HepG2 (cell line): ENCODE data around the gene KRT79. TPM values are rescaled to one million over a fixed set of nuclear protein-coding genes. Genes with fewer than 3 reads are reported as not detected.
"Not testable (repeated sequence)": the region's sequence is repeated elsewhere in the genome, so short reads cannot be mapped to it uniquely, and the experiment has no call there.

Experiments used
- ATAC-seq: fragments of 200-7000 bp; cut with Tn5 transposase; 3 replicates; pipeline ENCODE4 v1.9.1; 2020; ENCODE audit warnings: mild to moderate bottlenecking, moderate library complexity
- BruUV-seq: library from RNA; stranded (reverse); fragments of 400-500 nt; replicated peaks from 2 replicates; lab custom pipeline; 2021; lab: Mats Ljungman, UMichigan
- CTCF ChIA-PET: fragments of 300-600 bp; formaldehyde crosslinking; extraction: SDS; loops from one replicate; lab custom pipeline; 2021; ENCODE audit warnings: low total read pairs, inconsistent platforms, low intra/inter-chr PET ratio; lab: Yijun Ruan, JAX
- POLR2A ChIA-PET: fragments of 350-600 bp; sonication (Branson Sonifier 250); formaldehyde crosslinking; loops from one replicate; lab custom pipeline; 2020; ENCODE audit warnings: antibody characterized with exemption, inconsistent platforms; lab: Yijun Ruan, JAX
- DNase-seq: peaks from one replicate; pipeline ENCODE4 v3.0.0-alpha.2; 2015; ENCODE audit warnings: low spot score
- FAIRE-seq: peaks from 3 replicates; lab custom pipeline; 2011; peaks lifted over from hg19 to GRCh38; lab: Jason Lieb, UNC
- H2AFZ ChIP-seq: one replicate; pipeline ENCODE4 v1.6.1; 2011; ENCODE audit warnings: low read length, inconsistent platforms
- H3K27ac ChIP-seq: fragments of 300-600 bp; 3 replicates; pipeline ENCODE4 v1.8.0; 2011; ENCODE audit warnings: mixed run types, mild to moderate bottlenecking, mixed read lengths, low read length, inconsistent platforms; ENCODE audit not compliant: insufficient read depth; ENCODE audit errors: extremely low read length
- H3K27me3 ChIP-seq, 2 experiments: fragments of 200-600 bp in 1 of 2; 2 replicates in 1 of 2; 3 replicates in 1 of 2; pipeline versions ENCODE4 v1.6.0 to v1.8.0; 2011; ENCODE audit warnings: low read length in 2 of 2, mild to moderate bottlenecking in 2 of 2, moderate library complexity in 2 of 2, inconsistent platforms in 1 of 2; ENCODE audit not compliant: insufficient read depth in 2 of 2, control insufficient read depth in 1 of 2
- H3K36me3 ChIP-seq, 2 experiments: fragments of 200-600 bp in 1 of 2; replicated peaks in 1 of 2; 2 replicates in 1 of 2; 3 replicates in 1 of 2; pipeline versions ENCODE4 v1.5.1 to v1.8.0; 2011; ENCODE audit warnings: low read length in 2 of 2, inconsistent platforms in 1 of 2; ENCODE audit not compliant: insufficient read depth in 2 of 2, control insufficient read depth in 1 of 2
- H3K4me1 ChIP-seq: 2 replicates; pipeline ENCODE4 v1.5.1; 2012; ENCODE audit warnings: low read length, inconsistent platforms; ENCODE audit not compliant: insufficient read depth
- H3K4me2 ChIP-seq: 2 replicates; pipeline ENCODE4 v1.6.0; 2011; ENCODE audit warnings: low read depth, low read length, inconsistent platforms
- H3K4me3 ChIP-seq, 3 experiments: fragments of 200-600 bp in 1 of 3; sonication (generic), shearing (Covaris generic) in 1 of 3; replicated peaks in 1 of 3; 2 replicates each; pipeline ENCODE4 v1.5.1; 2011 to 2016; ENCODE audit warnings: low read length in 3 of 3, inconsistent platforms in 2 of 3, low read depth in 2 of 3, mild to moderate bottlenecking in 2 of 3, control low read depth in 1 of 3, mixed read lengths in 1 of 3; ENCODE audit not compliant: insufficient read depth in 1 of 3
- H3K79me2 ChIP-seq: one replicate; pipeline ENCODE4 v1.6.1; 2011; ENCODE audit warnings: low read length, inconsistent platforms; ENCODE audit not compliant: insufficient read depth
- H3K9ac ChIP-seq: 2 replicates; pipeline ENCODE4 v1.6.0; 2011; ENCODE audit warnings: mild to moderate bottlenecking, low read depth, low read length, inconsistent platforms; ENCODE audit not compliant: insufficient read depth
- H3K9me3 ChIP-seq: 2 replicates; pipeline ENCODE4 v1.5.1; 2012; ENCODE audit warnings: mild to moderate bottlenecking, low read length
- H4K20me1 ChIP-seq: 2 replicates; pipeline ENCODE4 v1.6.0; 2011; ENCODE audit warnings: inconsistent platforms, mild to moderate bottlenecking, low read length, moderate library complexity; ENCODE audit not compliant: insufficient read depth
- DNMT1 ChIP-seq: sonication (generic); formaldehyde crosslinking; IDR thresholded peaks from 2 replicates; pipeline ENCODE4 v1.5.1; 2020; ENCODE audit warnings: mild to moderate bottlenecking, missing genetic modification reagents
- GLI4 ChIP-seq: sonication (generic); formaldehyde crosslinking; IDR thresholded peaks from 2 replicates; pipeline ENCODE4 v1.5.1; 2020; ENCODE audit warnings: missing genetic modification reagents, mild to moderate bottlenecking, moderate library complexity, borderline replicate concordance
- HIVEP1 ChIP-seq: sonication (generic); formaldehyde crosslinking; IDR thresholded peaks from 2 replicates; pipeline ENCODE4 v1.4.0; 2020; ENCODE audit warnings: mild to moderate bottlenecking, missing genetic modification reagents
- MAFF ChIP-seq: IDR thresholded peaks from 2 replicates; pipeline ENCODE4 v1.6.1; 2011; ENCODE audit warnings: low read depth, low read length, improper control_type of control experiment
- RORA ChIP-seq: sonication (generic); formaldehyde crosslinking; IDR thresholded peaks from 2 replicates; pipeline ENCODE4 v1.5.0; 2020; ENCODE audit warnings: mild to moderate bottlenecking, missing genetic modification reagents, moderate library complexity
- TOPORS ChIP-seq: sonication (generic); formaldehyde crosslinking; IDR thresholded peaks from 2 replicates; pipeline ENCODE4 v1.8.0; 2023; ENCODE audit warnings: mild to moderate bottlenecking, missing genetic modification reagents
- ZNF263 ChIP-seq: sonication (generic); formaldehyde crosslinking; IDR thresholded peaks from 2 replicates; pipeline ENCODE4 v1.4.0; 2020; ENCODE audit warnings: missing genetic modification reagents
- ZNF800 ChIP-seq: sonication (generic); formaldehyde crosslinking; IDR thresholded peaks from 2 replicates; pipeline ENCODE4 v1.4.0; 2020; ENCODE audit warnings: missing genetic modification reagents
- WGBS: methylation state at CpG from one replicate; pipeline ENCODE4 v1.1.6; 2017; ENCODE audit warnings: low lambda C conversion rate; 5-methylcytosine and 5-hydroxymethylcytosine counted together
- in situ Hi-C: cut with HindIII; loops from 2 replicates; pipeline ENCODE4 v1.10.0; 2017; ENCODE audit warnings: low pct_unique_long_range_greater_than_20kb; ENCODE audit not compliant: extremely low pct_ligation_motif_present
- intact Hi-C: fragments of 100-400 bp; cut with micrococcal nuclease; formaldehyde crosslinking; loops from one replicate; pipeline ENCODE4 v1.10.0; 2022; ENCODE audit not compliant: unreplicated experiment
- polyA plus RNA-seq, 8 experiments: library from polyadenylated mRNA; depleted of rRNA in 3 of 8; stranded (reverse) in 7 of 8; unstranded in 1 of 8; fragments of >200 nt; fragmentation: Illumina TruSeq in 4 of 8; extraction: Trizol in 4 of 8; gene quantifications; 2 replicates each; pipeline versions ENCODE4 v1.2.1 to v1.2.3, GENCODE V29; 2011 to 2016; ENCODE audit warnings: low read depth in 4 of 8, missing spikeins in 1 of 8, mixed read lengths in 1 of 8; ENCODE audit not compliant: insufficient read depth in 1 of 8
- total RNA-seq, 5 experiments: library from RNA; depleted of rRNA; stranded (reverse); fragments of >200 nt; fragmentation: Illumina TruSeq; extraction: Trizol; gene quantifications; 2 replicates each; pipeline ENCODE4 v1.2.3, GENCODE V29; 2016; ENCODE audit warnings: low read depth in 1 of 5
- TF ChIP-seq, protein P1 (sequence below), 2 experiments: IDR thresholded peaks; 2 replicates each; pipeline ENCODE4 v1.6.1; 2011 to 2012; ENCODE audit warnings: low read length in 2 of 2, borderline replicate concordance in 1 of 2, low read depth in 1 of 2, mild to moderate bottlenecking in 1 of 2, moderate library complexity in 1 of 2

KRT79 gene
- total and polyA plus RNA-seq, 2 of the 13 experiments (the other 11 are each of a cell fraction or from before 2014, with no cell fraction given) = 0.09 TPM; not detected in 1

- no peak within 1 kb of the TSS for H3K4me2 ChIP-seq
- BruUV-seq = no TSS peak
- TF ChIP-seq ZNF263 (CRISPR knock-in tag) = no peak
- no peak for TF ChIP-seq DNMT1 (CRISPR knock-in tag)
- no peak for TF ChIP-seq MAFF
- TF ChIP-seq, protein P1, sequence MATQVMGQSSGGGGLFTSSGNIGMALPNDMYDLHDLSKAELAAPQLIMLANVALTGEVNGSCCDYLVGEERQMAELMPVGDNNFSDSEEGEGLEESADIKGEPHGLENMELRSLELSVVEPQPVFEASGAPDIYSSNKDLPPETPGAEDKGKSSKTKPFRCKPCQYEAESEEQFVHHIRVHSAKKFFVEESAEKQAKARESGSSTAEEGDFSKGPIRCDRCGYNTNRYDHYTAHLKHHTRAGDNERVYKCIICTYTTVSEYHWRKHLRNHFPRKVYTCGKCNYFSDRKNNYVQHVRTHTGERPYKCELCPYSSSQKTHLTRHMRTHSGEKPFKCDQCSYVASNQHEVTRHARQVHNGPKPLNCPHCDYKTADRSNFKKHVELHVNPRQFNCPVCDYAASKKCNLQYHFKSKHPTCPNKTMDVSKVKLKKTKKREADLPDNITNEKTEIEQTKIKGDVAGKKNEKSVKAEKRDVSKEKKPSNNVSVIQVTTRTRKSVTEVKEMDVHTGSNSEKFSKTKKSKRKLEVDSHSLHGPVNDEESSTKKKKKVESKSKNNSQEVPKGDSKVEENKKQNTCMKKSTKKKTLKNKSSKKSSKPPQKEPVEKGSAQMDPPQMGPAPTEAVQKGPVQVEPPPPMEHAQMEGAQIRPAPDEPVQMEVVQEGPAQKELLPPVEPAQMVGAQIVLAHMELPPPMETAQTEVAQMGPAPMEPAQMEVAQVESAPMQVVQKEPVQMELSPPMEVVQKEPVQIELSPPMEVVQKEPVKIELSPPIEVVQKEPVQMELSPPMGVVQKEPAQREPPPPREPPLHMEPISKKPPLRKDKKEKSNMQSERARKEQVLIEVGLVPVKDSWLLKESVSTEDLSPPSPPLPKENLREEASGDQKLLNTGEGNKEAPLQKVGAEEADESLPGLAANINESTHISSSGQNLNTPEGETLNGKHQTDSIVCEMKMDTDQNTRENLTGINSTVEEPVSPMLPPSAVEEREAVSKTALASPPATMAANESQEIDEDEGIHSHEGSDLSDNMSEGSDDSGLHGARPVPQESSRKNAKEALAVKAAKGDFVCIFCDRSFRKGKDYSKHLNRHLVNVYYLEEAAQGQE (IDR thresholded peaks at IDR 0.05; ENCODE audit: borderline replicate concordance in 1 of 2, low read depth in 1 of 2, low read length in 2 of 2) = no peak
- TF ChIP-seq HIVEP1 (CRISPR knock-in tag) = no peak
- TF ChIP-seq RORA (CRISPR knock-in tag) = no peak
- no peak for TF ChIP-seq GLI4
- TF ChIP-seq TOPORS (CRISPR knock-in tag) = no peak
- TF ChIP-seq ZNF800 (CRISPR knock-in tag) = no peak
- TF ChIP-seq, all 625 proteins: peak for 0
- FAIRE-seq (no peak), ATAC-seq (no peak), DNase-seq (no peak)
- no peaks in the 10 kb centered on the region for H3K9me3 ChIP-seq
- H2AFZ ChIP-seq = no peak within 1 kb of the TSS
- ChIA-PET POLR2A (no interaction called here), CTCF (no interaction called here)
- H3K4me3 ChIP-seq = no peak within 1 kb of the TSS
- H3K79me2 ChIP-seq = no peaks in the 10 kb centered on the region
- no peak within 1 kb of the TSS for H3K27ac ChIP-seq
- in situ Hi-C loops = no loop called here
- H3K27me3 ChIP-seq = peaks cover 0 to 23% of the 10 kb centered on the region in 2 experiments; a peak in 3 of 5 replicates
- H3K9ac ChIP-seq = no peak within 1 kb of the TSS
- intact Hi-C loops = no loop called here
- WGBS = 38% methylated on average over 7 of the region's 17 CpGs
- no peaks in the 10 kb centered on the region for H3K4me1 ChIP-seq
- no peaks in the 10 kb centered on the region for H3K36me3 ChIP-seq
- H4K20me1 ChIP-seq = no peaks in the 10 kb centered on the region
These were observed 38.2 kb downstream of the KRT79 start, which contains the start of gene KRT3 for GRCh38 chr12:52795694-52796428. KRT3 (minus strand) TSS chr12:52796117; CDS start chr12:52796042, 75 bp downstream.

GRCh38 chr12:52795332-52795674 lies 38.8 kb downstream of the KRT79 start:
- DNase-seq, H3K36me3 ChIP-seq, H3K27ac ChIP-seq, FAIRE-seq, H3K9me3 ChIP-seq, intact Hi-C loops, POLR2A ChIA-PET, H3K4me2 ChIP-seq, H3K79me2 ChIP-seq, H3K4me1 ChIP-seq, ATAC-seq, H3K9ac ChIP-seq, BruUV-seq, H3K4me3 ChIP-seq, in situ Hi-C loops, CTCF ChIA-PET, H4K20me1 ChIP-seq, H2AFZ ChIP-seq: not testable (repeated sequence)
- 20% methylated on average over 1 of the region's 2 CpGs for WGBS
- peaks cover under 1 to 28% of the 10 kb centered on the region in 2 experiments; a peak in 3 of 5 replicates for H3K27me3 ChIP-seq
